ENCODE measurements around the gene DCAKD. TPM values are rescaled to one million over a fixed set of nuclear protein-coding genes. Genes with fewer than 3 reads are reported as not detected.
"Not testable (repeated sequence)": the region's sequence is repeated elsewhere in the genome, so short reads cannot be mapped to it uniquely, and the experiment has no call there.

DCAKD gene
- polyA plus RNA-seq, 4 donors = 4.2 to 22.5 (median 11.4) TPM

DNA sequence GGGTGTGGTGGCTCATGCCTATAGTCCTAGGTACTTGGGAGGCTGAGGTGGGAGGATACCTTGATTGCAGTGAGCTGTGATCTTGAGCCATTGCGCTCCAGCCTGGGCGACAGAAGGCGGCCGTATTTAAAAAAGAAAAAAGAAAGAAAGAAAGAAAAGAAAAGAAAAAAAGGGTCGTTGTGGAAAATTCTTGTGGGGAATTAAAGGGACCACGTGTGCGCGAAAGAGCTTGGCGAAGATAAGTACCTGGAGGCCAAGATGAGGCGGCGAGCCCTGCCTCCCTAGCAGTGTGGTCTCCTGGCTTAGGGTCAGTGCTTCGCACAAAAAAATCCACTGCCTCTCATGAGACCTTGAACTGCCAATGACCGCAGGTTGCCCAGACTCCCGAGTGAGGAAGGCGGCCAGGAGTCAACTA lies 9.0 kb upstream of the DCAKD start:
- 1 to 9% (median 5%) methylated on average over 15 of the region's 15 CpGs for WGBS, 3 donors
- Histone ChIP-seq H3K4me1 (ENCODE audit: control insufficient read depth in 3 of 3, insufficient read depth in 2 of 3, low read depth in 1 of 3, low read length in 2 of 3) (peaks cover 4 to 13% (median 4%) of the 10 kb centered on the region in 3 donors), H3K27ac (ENCODE audit: low read depth in 1 of 3, low read length in 2 of 3) (peak overlapping the region; percentile 47 to 91 (median 74)), H3K9me3 (ENCODE audit: control insufficient read depth in 2 of 2, insufficient read depth in 1 of 2, low read depth in 1 of 2, low read length in 1 of 2) (no peaks in the 10 kb centered on the region), H3K36me3 (ENCODE audit: control insufficient read depth in 3 of 3, insufficient read depth in 2 of 3, low read depth in 1 of 3, low read length in 3 of 3) (peaks cover 0 to 10% (median 0%) of the 10 kb centered on the region in 3 donors), H3K27me3 (ENCODE audit: control insufficient read depth in 3 of 3, insufficient read depth in 3 of 3, low read length in 3 of 3) (no peaks in the 10 kb centered on the region), H3K4me3 (ENCODE audit: low read depth in 1 of 3, low read length in 3 of 3) (peak overlapping the region; percentile 63 to 77 (median 67))
- DNase-seq (no peak), FAIRE-seq (no peak)

DNA sequence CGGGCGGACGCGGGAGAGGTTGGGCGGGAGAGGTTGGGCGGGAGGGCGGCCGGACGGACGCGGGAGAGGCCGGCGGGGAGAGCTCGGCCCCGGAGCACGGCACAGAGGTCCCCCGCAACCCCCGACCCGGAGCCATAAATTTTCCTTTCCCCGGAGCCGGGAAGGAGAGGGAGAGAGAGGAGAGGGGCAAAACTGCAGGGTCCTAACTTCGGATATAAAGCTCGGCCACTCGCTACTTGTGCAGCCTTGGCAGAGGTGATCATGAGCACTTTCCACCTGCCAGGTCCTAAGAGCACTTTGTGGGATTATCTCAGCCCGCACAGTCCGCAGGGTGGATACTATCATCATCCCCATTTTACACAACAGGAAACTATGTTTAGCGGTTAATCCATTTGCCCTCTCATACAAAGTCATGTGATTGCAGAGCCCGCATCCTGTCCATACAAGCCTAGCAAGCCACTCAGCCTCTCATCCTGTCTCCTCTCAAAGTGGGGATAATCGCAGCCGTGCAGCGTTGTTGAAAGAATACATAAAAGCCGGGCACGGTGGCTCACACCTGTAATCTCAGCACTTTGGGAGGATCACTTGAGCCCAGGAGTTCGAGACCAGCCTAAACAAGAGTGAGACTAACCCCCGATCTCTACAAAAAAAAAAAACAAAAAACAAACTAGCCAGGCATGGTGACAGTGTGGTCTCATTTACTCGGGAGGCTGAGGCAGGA lies 780 bp upstream of the DCAKD start:
- H3K27ac ChIP-seq (ENCODE audit: low read depth in 1 of 3, low read length in 2 of 3) = peak overlapping the region; percentile 83 to 90 (median 83)
- H3K36me3 ChIP-seq (ENCODE audit: control insufficient read depth in 3 of 3, insufficient read depth in 2 of 3, low read depth in 1 of 3, low read length in 3 of 3) = peaks cover 0 to 17% (median 0%) of the 10 kb centered on the region in 3 donors
- peaks cover 3 to 14% (median 3%) of the 10 kb centered on the region in 3 donors for H3K4me1 ChIP-seq (ENCODE audit: control insufficient read depth in 3 of 3, insufficient read depth in 2 of 3, low read depth in 1 of 3, low read length in 2 of 3)
- H3K4me3 ChIP-seq (ENCODE audit: low read depth in 1 of 3, low read length in 3 of 3) = peak overlapping the region; percentile 38 to 69 (median 68)
- DNase-seq (peak; percentile 51 to 57), FAIRE-seq (no peak)
- no peaks in the 10 kb centered on the region for H3K27me3 ChIP-seq (ENCODE audit: control insufficient read depth in 3 of 3, insufficient read depth in 3 of 3, low read length in 3 of 3)
- no peaks in the 10 kb centered on the region for H3K9me3 ChIP-seq (ENCODE audit: control insufficient read depth in 2 of 2, insufficient read depth in 1 of 2, low read depth in 1 of 2, low read length in 1 of 2)
- WGBS, 3 donors = 13 to 22% (median 16%) methylated on average over 20 to 36 of the region's 36 CpGs

DNA sequence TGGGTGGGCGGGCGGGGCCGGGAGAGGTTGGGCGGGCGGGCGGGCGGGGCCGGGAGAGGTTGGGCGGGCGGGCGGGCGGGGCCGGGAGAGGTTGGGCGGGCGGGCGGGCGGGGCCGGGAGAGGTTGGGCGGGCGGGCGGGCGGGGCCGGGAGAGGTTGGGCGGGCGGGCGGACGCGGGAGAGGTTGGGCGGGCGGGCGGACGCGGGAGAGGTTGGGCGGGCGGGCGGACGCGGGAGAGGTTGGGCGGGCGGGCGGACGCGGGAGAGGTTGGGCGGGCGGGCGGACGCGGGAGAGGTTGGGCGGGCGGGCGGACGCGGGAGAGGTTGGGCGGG lies 254 bp upstream of the DCAKD start:
- 0% methylated on average over 4 of the region's 54 CpGs; no CpG with 5 or more reads in 2 of the 3 donors for WGBS, 3 donors
- H3K4me1 ChIP-seq (ENCODE audit: control insufficient read depth in 3 of 3, insufficient read depth in 2 of 3, low read depth in 1 of 3, low read length in 2 of 3) = peaks cover 3 to 14% (median 3%) of the 10 kb centered on the region in 3 donors
- not testable (repeated sequence) for H3K27me3 ChIP-seq (ENCODE audit: control insufficient read depth in 3 of 3, insufficient read depth in 3 of 3, low read length in 3 of 3); FAIRE-seq; H3K9me3 ChIP-seq (ENCODE audit: control insufficient read depth in 2 of 2, insufficient read depth in 1 of 2, low read depth in 1 of 2, low read length in 1 of 2); DNase-seq
- H3K36me3 ChIP-seq (ENCODE audit: control insufficient read depth in 3 of 3, insufficient read depth in 2 of 3, low read depth in 1 of 3, low read length in 3 of 3) = peaks cover 0 to 17% (median 0%) of the 10 kb centered on the region in 3 donors
- peak overlapping the region in 1 of 3 donors; percentile 83 for H3K27ac ChIP-seq (ENCODE audit: low read depth in 1 of 3, low read length in 2 of 3)
- peak overlapping the region; percentile 38 to 69 (median 68) for H3K4me3 ChIP-seq (ENCODE audit: low read depth in 1 of 3, low read length in 3 of 3)

DNA sequence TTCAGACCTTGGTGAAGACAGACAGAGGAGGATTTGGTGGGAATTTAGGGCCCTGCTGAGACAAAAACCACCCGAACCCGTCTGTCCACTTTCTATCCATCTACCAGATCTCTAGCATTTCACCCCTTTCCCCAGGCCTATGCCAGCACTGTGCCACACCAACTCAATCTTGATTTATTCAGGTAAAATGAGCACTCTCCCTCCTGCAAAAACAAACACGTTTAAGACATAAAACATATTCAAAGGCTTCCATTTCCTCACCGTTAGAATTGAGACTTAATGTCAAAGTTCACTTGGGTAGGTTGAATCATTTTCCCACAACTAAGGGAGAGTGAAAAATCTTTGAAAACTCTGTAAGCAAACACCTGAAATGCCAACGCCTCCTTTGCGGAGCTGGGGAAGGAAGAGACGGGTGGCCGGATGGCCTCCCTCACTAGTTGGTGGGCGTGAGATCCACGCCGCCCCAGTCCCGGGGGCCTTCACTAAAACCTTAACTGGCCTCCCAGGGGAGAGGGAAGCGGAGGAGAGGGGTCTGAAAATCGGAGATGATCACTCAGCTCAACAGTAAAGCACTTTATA lies 862 bp downstream of the DCAKD start:
- Histone ChIP-seq H3K36me3 (ENCODE audit: control insufficient read depth in 3 of 3, insufficient read depth in 2 of 3, low read depth in 1 of 3, low read length in 3 of 3) (peaks cover 0 to 14% (median 0%) of the 10 kb centered on the region in 3 donors), H3K4me1 (ENCODE audit: control insufficient read depth in 3 of 3, insufficient read depth in 2 of 3, low read depth in 1 of 3, low read length in 2 of 3) (peaks cover 3 to 14% (median 3%) of the 10 kb centered on the region in 3 donors), H3K27ac (ENCODE audit: low read depth in 1 of 3, low read length in 2 of 3) (peak overlapping the region; percentile 94 to 99 (median 96)), H3K9me3 (ENCODE audit: control insufficient read depth in 2 of 2, insufficient read depth in 1 of 2, low read depth in 1 of 2, low read length in 1 of 2) (no peaks in the 10 kb centered on the region), H3K27me3 (ENCODE audit: control insufficient read depth in 3 of 3, insufficient read depth in 3 of 3, low read length in 3 of 3) (no peaks in the 10 kb centered on the region), H3K4me3 (ENCODE audit: low read depth in 1 of 3, low read length in 3 of 3) (peak overlapping the region; percentile 56 to 82 (median 60))
- 1 to 3% (median 1%) methylated on average over 14 of the region's 14 CpGs for WGBS, 3 donors
- FAIRE-seq (no peak), DNase-seq (peak; percentile 54 to 65)

DNA sequence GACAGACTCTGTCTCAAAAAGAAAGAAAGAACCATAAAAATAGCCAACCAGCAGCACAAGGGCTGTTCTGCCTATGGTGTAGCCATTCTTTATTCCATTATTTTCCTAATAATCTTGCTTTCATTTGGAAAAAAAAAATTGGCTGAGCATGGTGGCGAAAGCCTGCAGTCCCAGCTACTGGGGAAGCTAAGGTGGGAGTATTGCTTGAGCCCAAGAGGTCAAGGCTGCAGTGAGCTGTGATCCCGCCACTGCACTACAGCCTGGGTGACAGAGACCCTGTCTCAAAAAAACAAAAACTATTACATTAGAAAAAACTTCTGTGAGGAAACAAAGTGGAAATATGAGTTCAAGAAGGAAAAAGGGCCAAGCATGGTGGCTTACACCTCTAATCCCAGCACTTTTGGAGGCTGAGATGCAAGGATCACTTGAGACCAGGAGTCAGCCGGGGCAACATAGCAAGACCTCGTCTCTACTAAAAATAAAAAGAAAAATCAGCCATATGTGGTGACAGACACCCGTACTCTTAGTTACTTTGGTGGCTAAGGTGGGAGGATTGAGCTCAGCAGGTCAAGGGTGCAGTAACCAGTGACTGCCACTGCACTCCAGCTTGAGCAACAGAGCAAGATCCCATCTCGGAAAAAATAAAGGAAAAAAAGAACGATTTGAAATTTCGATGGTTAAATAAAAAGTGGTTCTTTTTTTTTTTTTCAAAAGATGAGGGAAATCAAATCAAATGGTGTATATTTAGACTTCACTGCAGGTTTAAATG lies 2.5 kb downstream of the DCAKD start:
- 90 to 93% (median 90%) methylated on average over 8 of the region's 8 CpGs for WGBS, 3 donors
- Histone ChIP-seq H3K27ac (ENCODE audit: low read depth in 1 of 3, low read length in 2 of 3) (no peak overlapping the region), H3K4me1 (ENCODE audit: control insufficient read depth in 3 of 3, insufficient read depth in 2 of 3, low read depth in 1 of 3, low read length in 2 of 3) (peaks cover 3 to 14% (median 3%) of the 10 kb centered on the region in 3 donors), H3K4me3 (ENCODE audit: low read depth in 1 of 3, low read length in 3 of 3) (no peak overlapping the region), H3K9me3 (ENCODE audit: control insufficient read depth in 2 of 2, insufficient read depth in 1 of 2, low read depth in 1 of 2, low read length in 1 of 2) (no peaks in the 10 kb centered on the region), H3K27me3 (ENCODE audit: control insufficient read depth in 3 of 3, insufficient read depth in 3 of 3, low read length in 3 of 3) (no peaks in the 10 kb centered on the region), H3K36me3 (ENCODE audit: control insufficient read depth in 3 of 3, insufficient read depth in 2 of 3, low read depth in 1 of 3, low read length in 3 of 3) (peaks cover 0 to 11% (median 0%) of the 10 kb centered on the region in 3 donors)
- FAIRE-seq (no peak), DNase-seq (no peak)

DNA sequence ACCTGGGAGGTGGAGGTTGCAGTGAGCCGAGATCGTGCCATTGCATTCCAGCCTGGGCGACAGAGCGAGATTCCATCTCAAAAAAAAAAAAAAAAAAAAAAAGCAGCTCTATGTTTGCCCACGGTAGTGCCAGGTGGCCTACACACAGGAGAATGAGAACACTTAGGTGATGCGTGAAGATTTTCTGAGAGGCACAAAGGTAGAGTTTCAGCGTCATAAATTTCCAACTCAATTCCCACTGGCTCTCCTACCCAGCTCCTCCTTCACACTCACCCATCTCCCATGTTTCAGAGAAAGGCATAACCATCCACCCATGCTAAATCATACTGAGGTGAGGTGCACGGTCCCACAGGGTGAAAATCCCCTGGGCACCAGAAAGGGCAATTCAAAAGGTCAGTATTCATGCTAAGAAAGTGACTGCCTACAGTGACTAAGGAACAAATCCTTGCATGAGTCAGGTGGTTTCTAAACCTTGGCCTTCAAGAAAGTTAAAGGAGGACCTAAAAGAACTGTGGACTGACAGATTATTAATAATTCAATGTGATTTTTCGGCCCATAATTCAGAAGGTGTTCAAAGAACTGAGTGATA lies 4.8 kb downstream of the DCAKD start:
- no peak overlapping the region for H3K27ac ChIP-seq (ENCODE audit: low read depth in 1 of 3, low read length in 2 of 3)
- FAIRE-seq (no peak), DNase-seq (no peak)
- no peaks in the 10 kb centered on the region for H3K9me3 ChIP-seq (ENCODE audit: control insufficient read depth in 2 of 2, insufficient read depth in 1 of 2, low read depth in 1 of 2, low read length in 1 of 2)
- peaks cover 3 to 11% (median 3%) of the 10 kb centered on the region in 3 donors for H3K4me1 ChIP-seq (ENCODE audit: control insufficient read depth in 3 of 3, insufficient read depth in 2 of 3, low read depth in 1 of 3, low read length in 2 of 3)
- 87 to 93% (median 89%) methylated on average over 7 to 9 of the region's 9 CpGs for WGBS, 3 donors
- H3K4me3 ChIP-seq (ENCODE audit: low read depth in 1 of 3, low read length in 3 of 3) = no peak overlapping the region
- peaks cover 0 to 20% (median 0%) of the 10 kb centered on the region in 3 donors for H3K36me3 ChIP-seq (ENCODE audit: control insufficient read depth in 3 of 3, insufficient read depth in 2 of 3, low read depth in 1 of 3, low read length in 3 of 3)
- no peaks in the 10 kb centered on the region for H3K27me3 ChIP-seq (ENCODE audit: control insufficient read depth in 3 of 3, insufficient read depth in 3 of 3, low read length in 3 of 3)

DNA sequence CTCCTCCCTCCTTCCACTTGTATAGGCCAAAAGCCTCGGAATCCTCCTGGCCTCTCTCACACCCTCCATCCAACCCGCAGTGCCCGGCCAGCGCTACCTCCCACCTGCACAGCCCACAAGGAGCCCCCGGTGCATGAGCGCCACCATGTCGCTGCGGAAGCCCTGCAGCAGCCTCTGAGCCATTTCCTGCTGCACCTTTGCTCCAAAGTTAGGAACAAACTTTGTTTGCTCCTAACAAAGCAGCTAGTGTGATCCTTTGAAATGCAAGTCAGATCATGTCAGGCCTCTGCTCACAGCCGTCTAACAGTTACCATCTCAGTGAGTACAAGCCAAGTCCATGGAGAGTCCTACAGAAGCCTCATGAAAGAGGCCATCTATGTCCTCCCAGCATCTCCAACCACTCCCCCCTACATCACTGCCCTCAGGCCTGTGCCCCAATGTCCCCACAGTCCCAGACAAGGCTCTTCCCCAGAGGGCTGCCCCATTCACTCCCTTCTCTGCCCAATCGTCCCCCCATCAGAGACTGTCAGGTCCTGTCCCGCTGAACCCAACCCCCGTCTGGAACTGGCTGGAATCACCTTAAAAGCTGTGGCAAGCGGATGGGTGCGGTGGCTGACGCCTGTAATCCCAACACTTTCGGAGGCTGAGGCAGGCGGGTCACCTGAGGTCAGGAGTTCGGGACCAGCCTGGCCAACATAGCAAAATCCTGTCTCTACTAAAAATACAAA lies 7.5 kb downstream of the DCAKD start:
- no peaks in the 10 kb centered on the region for H3K9me3 ChIP-seq (ENCODE audit: control insufficient read depth in 2 of 2, insufficient read depth in 1 of 2, low read depth in 1 of 2, low read length in 1 of 2)
- no peak for FAIRE-seq
- H3K4me1 ChIP-seq (ENCODE audit: control insufficient read depth in 3 of 3, insufficient read depth in 2 of 3, low read depth in 1 of 3, low read length in 2 of 3) = no peaks in the 10 kb centered on the region
- H3K27ac ChIP-seq (ENCODE audit: low read depth in 1 of 3, low read length in 2 of 3) = no peak overlapping the region
- H3K4me3 ChIP-seq (ENCODE audit: low read depth in 1 of 3, low read length in 3 of 3) = no peak overlapping the region
- 89 to 90% (median 89%) methylated on average over 18 of the region's 18 CpGs for WGBS, 3 donors
- no peak for DNase-seq
- H3K36me3 ChIP-seq (ENCODE audit: control insufficient read depth in 3 of 3, insufficient read depth in 2 of 3, low read depth in 1 of 3, low read length in 3 of 3) = peaks cover 0 to 32% (median 0%) of the 10 kb centered on the region in 3 donors
- no peaks in the 10 kb centered on the region for H3K27me3 ChIP-seq (ENCODE audit: control insufficient read depth in 3 of 3, insufficient read depth in 3 of 3, low read length in 3 of 3)
